Ectodermal cell (in vitro differentiated cells): ENCODE results near the gene ITPRID1.

Source experiments
- H3K27ac ChIP-seq: 2 replicates; pipeline ENCODE4 v1.7.0; 2013; ENCODE audit warnings: mild to moderate bottlenecking, low read depth, low read length; ENCODE audit not compliant: insufficient read depth, poor library complexity, severe bottlenecking
- H3K27me3 ChIP-seq: 2 replicates; pipeline ENCODE4 v1.7.0; 2013; ENCODE audit warnings: mild to moderate bottlenecking, low read length; ENCODE audit not compliant: insufficient read depth, control insufficient read depth, poor library complexity, severe bottlenecking
- H3K36me3 ChIP-seq: one replicate; pipeline ENCODE4 v1.7.0; 2013; ENCODE audit warnings: low read length; ENCODE audit not compliant: control insufficient read depth, insufficient read depth
- H3K4me1 ChIP-seq: one replicate; pipeline ENCODE4 v1.7.0; 2013; ENCODE audit warnings: low read length; ENCODE audit not compliant: control insufficient read depth, insufficient read depth
- H3K4me3 ChIP-seq: 2 replicates; pipeline ENCODE4 v1.7.0; 2013; ENCODE audit warnings: low read depth, low read length, control low read depth; ENCODE audit not compliant: insufficient read depth
- H3K9me3 ChIP-seq: 2 replicates; pipeline ENCODE4 v1.7.0; 2013; ENCODE audit warnings: mild to moderate bottlenecking, low read length, moderate library complexity; ENCODE audit not compliant: control insufficient read depth
- WGBS, 2 experiments: methylation state at CpG; one replicate each; pipeline ENCODE4 v1.1.7; 2013; ENCODE audit warnings: missing lambda C conversion rate in 2 of 2; 5-methylcytosine and 5-hydroxymethylcytosine counted together

Gene ITPRID1

DNA sequence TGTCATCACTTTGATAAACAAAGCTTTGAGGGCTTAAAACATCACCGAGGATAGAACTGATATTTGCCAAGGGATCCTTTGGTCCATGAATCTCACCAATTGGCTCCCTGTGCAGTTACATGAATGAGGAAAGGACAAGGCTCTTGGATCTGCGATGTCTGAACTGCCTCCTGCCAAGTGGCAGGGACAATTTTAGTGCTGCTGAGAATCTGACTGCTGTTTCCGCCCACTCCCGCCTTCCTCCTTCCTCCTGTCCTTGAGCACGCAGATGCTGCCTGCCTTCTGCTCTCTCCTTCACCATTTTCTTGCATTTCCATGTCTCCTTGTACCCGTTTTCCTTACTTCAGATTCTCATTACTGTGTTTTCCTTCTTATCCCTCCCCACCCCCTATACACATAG, 26.8 kb upstream of the ITPRID1 start:
- Histone ChIP-seq H3K27ac (no peak overlapping the region), H3K4me1 (no peaks in the 10 kb centered on the region), H3K4me3 (no peak overlapping the region), H3K36me3 (no peaks in the 10 kb centered on the region), H3K27me3 (no peaks in the 10 kb centered on the region), H3K9me3 (no peaks in the 10 kb centered on the region)
- WGBS, 2 experiments, result 76 to 77% methylated on average over 6 of the region's 6 CpGs

DNA sequence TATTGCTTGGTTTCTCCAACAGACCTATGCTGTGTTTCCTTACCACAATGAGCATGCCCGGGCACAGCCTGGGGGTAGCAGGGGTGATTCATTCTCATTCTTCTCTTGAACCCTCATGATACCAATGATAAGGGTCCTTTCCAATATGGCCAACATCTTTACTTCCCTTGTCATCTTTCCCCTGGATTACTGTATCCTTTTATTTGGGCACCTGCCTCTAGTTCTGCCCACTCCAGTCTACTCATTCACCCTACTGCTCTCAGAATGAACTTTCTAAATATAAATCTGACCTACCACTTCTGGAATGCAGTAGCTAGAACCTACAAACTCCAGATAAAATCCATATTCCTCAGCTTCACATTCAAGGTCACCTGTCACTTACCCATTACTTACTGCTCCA, 26.4 kb upstream of the ITPRID1 start:
- H3K4me3 ChIP-seq, result no peak overlapping the region

DNA sequence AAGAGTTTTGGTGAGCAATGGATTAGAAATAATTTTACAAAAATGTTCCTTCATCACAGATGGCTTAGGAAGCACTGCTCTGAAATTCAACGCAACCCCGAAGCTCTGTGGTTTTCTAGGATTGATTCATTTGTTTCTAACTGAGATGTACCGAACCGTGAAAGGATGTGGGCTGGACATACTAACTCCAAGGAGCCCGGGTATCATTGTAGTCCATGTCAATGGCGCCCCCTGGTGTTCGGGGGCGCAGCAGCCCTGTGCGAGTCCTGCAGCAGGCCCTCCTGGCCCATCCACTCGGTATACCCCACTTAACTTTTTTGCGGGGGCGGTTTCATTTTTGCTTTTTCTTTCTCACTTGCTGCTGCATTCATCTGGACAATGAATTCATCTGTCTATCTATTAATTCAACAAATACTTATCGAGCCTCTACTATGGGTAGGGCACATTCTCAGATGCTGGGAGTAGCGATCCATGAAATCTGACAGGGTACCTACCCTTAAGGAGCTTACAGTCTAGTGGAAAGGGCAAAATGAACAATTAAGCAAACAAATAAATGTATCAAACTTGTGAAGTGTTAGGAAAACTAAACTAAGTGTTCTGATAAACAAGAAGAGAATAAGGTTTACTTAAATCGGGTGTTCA, 25.2 kb upstream of the ITPRID1 start:
- WGBS, 2 experiments, result 55 to 57% methylated on average over 15 of the region's 15 CpGs
- Histone ChIP-seq H3K9me3 (no peaks in the 10 kb centered on the region), H3K4me3 (no peak overlapping the region), H3K36me3 (no peaks in the 10 kb centered on the region), H3K27me3 (no peaks in the 10 kb centered on the region), H3K4me1 (no peaks in the 10 kb centered on the region), H3K27ac (no peak overlapping the region)

More for the DNA sequence above, 26.4 kb upstream of the ITPRID1 start:
- H3K27me3 ChIP-seq, result no peaks in the 10 kb centered on the region
- WGBS, 2 experiments, result 89 to 92% methylated on average over 1 of the region's 1 CpG
- H3K4me1 ChIP-seq, result no peaks in the 10 kb centered on the region
- H3K36me3 ChIP-seq, result no peaks in the 10 kb centered on the region
- no peak overlapping the region for H3K27ac ChIP-seq
- H3K9me3 ChIP-seq, result no peaks in the 10 kb centered on the region

DNA sequence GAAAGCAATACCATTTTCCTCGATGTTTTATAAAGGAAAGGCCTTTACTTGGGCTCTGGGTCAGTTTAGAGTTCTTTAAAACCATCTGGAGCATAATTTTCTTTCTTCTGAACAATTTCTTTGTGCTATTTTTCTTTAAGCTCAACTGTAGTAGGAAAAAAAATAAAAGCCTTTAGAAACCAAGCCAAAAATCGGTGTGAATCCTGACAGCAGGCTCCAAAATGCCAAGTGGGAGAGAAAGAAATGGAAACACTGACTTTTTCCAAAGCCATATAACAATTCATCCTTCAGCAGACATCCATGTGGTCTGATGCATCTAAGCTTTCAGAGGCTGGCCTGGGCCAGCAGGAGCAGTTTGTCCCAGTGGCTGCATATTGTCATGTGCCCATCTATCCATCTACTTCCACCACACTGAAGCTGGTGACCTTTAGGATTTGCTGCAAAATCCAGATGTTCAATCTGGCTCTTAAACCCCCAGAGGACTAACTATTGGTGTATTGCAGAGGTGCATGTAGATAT, 23.0 kb upstream of the ITPRID1 start:
- H3K4me3 ChIP-seq, result no peak overlapping the region
- no peaks in the 10 kb centered on the region for H3K36me3 ChIP-seq
- H3K4me1 ChIP-seq, result no peaks in the 10 kb centered on the region
- no peak overlapping the region for H3K27ac ChIP-seq
- no peaks in the 10 kb centered on the region for H3K27me3 ChIP-seq
- WGBS, 2 experiments, result 93% methylated on average over 2 of the region's 2 CpGs
- no peaks in the 10 kb centered on the region for H3K9me3 ChIP-seq

DNA sequence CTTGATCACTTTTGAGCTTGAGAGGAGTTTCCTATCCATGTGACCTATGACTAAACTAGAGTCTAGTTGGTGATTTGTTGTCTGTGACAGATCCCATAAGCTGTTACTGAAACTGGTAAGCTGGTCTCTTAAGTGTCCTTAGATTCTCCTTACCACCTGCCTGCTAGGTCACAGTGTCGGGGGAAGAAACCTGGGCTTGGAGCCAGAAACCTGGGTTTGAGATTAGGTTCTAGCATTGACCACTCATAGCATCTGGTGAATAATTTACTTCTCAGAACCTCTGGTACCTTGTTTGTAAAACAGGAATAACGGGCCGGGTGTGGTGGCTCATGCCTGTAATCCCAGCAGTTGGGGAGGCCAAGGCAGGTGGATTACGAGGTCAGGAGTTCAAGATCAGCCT, 21.8 kb upstream of the ITPRID1 start:
- H3K27me3 ChIP-seq, result no peaks in the 10 kb centered on the region
- no peak overlapping the region for H3K4me3 ChIP-seq
- H3K27ac ChIP-seq, result no peak overlapping the region
- H3K9me3 ChIP-seq, result no peaks in the 10 kb centered on the region
- H3K4me1 ChIP-seq, result no peaks in the 10 kb centered on the region
- WGBS, 2 experiments, result 89 to 93% methylated on average over 3 to 4 of the region's 4 CpGs
- H3K36me3 ChIP-seq, result no peaks in the 10 kb centered on the region

DNA sequence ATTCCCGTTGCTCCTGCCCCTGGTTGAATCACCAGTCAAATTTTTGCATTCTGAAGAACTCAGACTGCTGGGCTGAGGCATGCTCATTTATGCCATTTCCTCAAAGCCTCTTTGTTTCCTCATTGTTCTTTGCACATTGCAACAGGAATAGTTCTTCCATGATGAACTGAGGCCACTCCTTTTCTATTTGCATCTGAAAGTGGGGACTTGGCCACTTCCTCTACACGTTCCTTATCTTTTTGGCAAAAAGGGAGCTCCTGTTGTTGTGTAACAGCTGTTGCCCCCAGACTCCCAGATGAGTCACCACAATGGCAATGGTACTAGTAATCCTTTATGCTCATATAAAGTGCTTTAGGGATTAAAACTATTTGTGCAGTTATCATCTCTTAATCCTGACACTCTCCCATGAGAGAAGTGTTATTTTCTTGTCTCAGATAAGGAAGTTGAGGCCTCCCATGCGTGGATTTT, 20.1 kb upstream of the ITPRID1 start:
- no peaks in the 10 kb centered on the region for H3K36me3 ChIP-seq
- no peaks in the 10 kb centered on the region for H3K27me3 ChIP-seq
- WGBS, 2 experiments, result 56 to 64% methylated on average over 3 of the region's 3 CpGs
- no peaks in the 10 kb centered on the region for H3K9me3 ChIP-seq
- no peaks in the 10 kb centered on the region for H3K4me1 ChIP-seq
- H3K4me3 ChIP-seq, result no peak overlapping the region
- H3K27ac ChIP-seq, result no peak overlapping the region

DNA sequence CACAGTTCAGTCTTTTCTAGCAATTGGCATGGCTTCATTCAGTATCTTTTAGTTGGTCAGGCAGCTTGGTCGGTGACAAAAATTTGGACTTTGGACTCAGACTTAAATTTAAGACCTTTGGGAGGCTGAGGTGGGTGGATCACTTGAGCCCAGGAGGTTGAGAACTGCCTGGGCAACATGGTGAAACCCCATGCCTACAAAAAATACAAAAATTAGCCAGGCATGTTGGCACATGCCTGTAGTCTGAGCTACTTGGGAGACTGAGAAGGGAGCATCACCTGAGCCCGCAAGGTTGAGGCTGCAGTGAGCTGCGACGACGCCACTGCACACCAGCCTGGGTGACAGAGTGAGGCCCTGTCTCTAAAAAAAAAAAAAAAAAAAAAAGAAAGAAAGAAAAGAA, 19.5 kb upstream of the ITPRID1 start:
- 69 to 77% methylated on average over 5 of the region's 5 CpGs for WGBS, 2 experiments
- H3K4me1 ChIP-seq, result no peaks in the 10 kb centered on the region
- no peak overlapping the region for H3K4me3 ChIP-seq
- no peaks in the 10 kb centered on the region for H3K9me3 ChIP-seq
- no peak overlapping the region for H3K27ac ChIP-seq
- H3K27me3 ChIP-seq, result no peaks in the 10 kb centered on the region
- H3K36me3 ChIP-seq, result no peaks in the 10 kb centered on the region

DNA sequence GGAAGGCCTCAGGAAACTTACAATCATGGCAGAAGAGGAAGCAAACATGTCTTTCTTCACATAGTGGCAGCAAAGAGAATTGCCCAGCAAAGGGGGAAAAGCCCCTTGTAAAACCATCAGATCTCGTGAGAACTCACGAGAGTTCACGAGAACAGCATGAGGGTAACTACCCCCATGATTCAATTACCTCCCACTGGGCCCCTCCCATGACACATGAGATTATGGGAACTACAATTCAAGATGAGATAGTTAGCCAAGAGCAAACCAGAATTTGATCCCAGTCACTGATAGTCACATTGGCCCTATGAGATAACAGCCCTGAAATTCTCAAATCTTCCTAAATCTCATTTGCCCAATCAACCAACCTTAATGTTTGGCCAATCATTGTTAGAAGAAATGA, 18.2 kb upstream of the ITPRID1 start:
- Histone ChIP-seq H3K4me3 (no peak overlapping the region), H3K27ac (no peak overlapping the region), H3K4me1 (no peaks in the 10 kb centered on the region), H3K36me3 (no peaks in the 10 kb centered on the region), H3K9me3 (no peaks in the 10 kb centered on the region), H3K27me3 (no peaks in the 10 kb centered on the region)
- 81 to 95% methylated on average over 3 of the region's 3 CpGs for WGBS, 2 experiments

DNA sequence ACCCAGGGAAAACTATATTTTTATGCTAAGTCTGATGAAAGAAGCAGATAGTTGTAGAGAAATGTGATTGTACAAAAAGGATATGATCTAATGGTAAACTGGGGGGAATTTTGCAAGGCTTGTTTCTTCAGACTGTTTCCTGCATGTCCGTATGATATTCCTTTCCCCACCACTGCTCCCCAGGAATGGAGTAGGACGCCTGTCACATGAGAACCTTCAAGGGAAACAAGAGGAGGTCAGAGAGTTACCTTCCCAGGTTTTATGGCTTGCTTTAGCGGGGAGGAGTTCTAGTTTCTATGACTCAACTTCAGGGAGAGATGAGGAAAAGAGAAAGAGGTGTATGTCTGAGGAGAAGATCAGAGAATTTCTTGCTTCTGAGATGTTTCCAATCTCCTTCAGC, 16.4 kb upstream of the ITPRID1 start:
- Histone ChIP-seq H3K9me3 (no peaks in the 10 kb centered on the region), H3K36me3 (no peaks in the 10 kb centered on the region), H3K27me3 (no peaks in the 10 kb centered on the region), H3K4me3 (no peak overlapping the region), H3K27ac (no peak overlapping the region), H3K4me1 (no peaks in the 10 kb centered on the region)
- WGBS, 2 experiments, result 82 to 100% methylated on average over 2 of the region's 3 CpGs

DNA sequence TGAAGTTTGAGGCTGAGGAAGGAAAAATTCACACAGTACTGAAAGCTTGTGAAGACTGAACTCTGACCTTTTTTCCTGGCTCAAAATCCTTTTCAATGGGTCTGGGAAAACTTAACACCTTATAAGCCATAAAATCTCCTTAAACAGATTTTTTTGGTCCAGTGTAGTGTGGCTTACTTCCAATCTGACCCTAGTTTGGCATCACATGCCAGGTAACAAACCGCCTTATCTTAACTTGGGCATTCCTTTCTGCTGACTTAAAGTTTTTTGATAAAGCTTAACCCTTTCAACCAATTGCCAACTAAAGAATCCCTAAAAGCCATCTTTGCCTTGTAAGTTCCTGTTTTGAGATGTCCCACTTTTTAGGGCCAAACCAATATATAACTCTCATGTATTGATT, 13.2 kb upstream of the ITPRID1 start:
- H3K27ac ChIP-seq, result no peak overlapping the region
- H3K4me3 ChIP-seq, result no peak overlapping the region
- no peaks in the 10 kb centered on the region for H3K4me1 ChIP-seq
- no peaks in the 10 kb centered on the region for H3K36me3 ChIP-seq
- WGBS, 2 experiments, result 36 to 38% methylated on average over 1 of the region's 1 CpG
- H3K27me3 ChIP-seq, result no peaks in the 10 kb centered on the region
- H3K9me3 ChIP-seq, result no peaks in the 10 kb centered on the region
